ENCODE results near the gene CFAP77.
"Not testable (repeated sequence)": the region's sequence is repeated elsewhere in the genome, so short reads cannot be mapped to it uniquely, and the experiment has no call there.

Gene CFAP77

DNA sequence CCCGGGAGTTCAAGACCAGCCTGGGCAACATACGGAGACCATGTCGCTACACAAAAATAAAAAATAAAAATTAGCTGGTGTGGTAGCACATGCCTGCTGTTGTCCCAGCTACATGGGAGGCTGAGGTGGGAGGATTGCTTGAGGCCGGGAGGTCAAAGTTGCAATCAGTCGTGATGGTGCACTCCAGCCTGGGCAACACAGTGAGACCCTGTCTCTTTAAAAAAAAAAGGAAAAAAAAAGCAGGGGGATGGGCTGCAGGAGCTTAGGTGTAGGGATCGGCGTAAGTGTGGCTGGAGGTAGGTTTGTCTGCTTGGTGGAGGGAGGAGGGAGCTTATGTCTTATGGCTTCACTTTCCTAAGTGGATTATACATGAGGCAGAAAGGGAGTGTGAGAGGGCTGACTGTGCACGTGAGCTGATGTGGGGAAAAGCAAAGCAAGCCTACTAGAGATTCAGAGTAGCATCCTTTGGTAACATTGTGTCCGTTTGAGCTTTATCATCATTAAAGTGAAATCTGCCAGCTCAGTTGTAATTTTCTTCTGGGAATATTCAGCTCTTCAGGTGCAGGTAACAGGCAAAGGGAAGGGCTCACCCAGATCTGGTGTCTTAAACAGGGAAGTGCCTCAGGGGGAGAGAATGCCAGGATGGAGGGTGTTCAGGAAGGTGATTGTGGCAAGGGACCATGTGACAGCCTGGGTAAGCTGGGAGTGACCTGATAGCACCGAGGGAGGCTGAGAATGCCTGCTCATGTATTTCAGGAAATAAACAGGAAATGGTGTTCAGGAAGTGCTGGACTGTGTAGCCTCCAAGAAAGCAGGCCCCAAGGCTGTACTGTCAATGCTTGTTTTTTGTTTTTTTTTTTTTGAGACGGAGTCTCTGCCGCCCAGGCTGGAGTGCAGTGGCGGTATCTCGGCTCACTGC, 37.6 kb upstream of the CFAP77 start:
- Histone ChIP-seq H3K4me3 (ENCODE audit: insufficient read length, low read depth) (no peak overlapping the region), H3K4me1 (ENCODE audit: insufficient read depth, insufficient read length) (no peaks in the 10 kb centered on the region), H3K9me3 (ENCODE audit: insufficient read depth, low read length) (peaks cover under 1% of the 10 kb centered on the region; the same call in 1 of the 2 replicates), H3K27me3 (ENCODE audit: insufficient read depth, insufficient read length) (no peaks in the 10 kb centered on the region), H3K36me3 (ENCODE audit: insufficient read depth, insufficient read length, low read length) (peaks cover 31% of the 10 kb centered on the region), H3K9ac (ENCODE audit: insufficient read length, low read depth) (no peak overlapping the region)
- TF ChIP-seq YY1 (IDR thresholded peaks at IDR 0.05; ENCODE audit: insufficient read depth, insufficient read length): no peak
- no peak for TF ChIP-seq SUZ12 (IDR thresholded peaks at IDR 0.05; ENCODE audit: extremely low read depth, insufficient read depth, insufficient read length)
- no peak for DNase-seq (ENCODE audit: low read depth, low spot score)

DNA sequence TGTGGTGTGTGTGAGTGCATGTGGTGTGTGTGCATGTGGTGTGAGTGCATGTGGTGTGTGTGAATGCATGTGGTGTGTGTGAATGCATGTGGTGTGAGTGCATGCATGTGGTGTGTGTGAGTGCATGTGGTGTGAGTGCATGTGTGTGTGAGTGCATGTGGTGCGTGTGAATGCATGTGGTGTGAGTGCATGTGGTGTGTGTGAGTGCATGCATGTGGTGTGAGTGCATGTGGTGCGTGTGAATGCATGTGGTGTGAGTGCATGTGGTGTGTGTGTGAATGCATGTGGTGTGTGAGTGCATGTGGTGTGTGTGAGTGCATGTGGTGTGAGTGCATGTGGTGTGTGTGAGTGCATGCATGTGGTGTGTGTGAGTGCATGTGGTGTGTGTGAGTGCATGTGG, 32.2 kb upstream of the CFAP77 start:
- H3K9ac ChIP-seq (ENCODE audit: insufficient read length, low read depth); H3K4me3 ChIP-seq (ENCODE audit: insufficient read length, low read depth); H3K4me1 ChIP-seq (ENCODE audit: insufficient read depth, insufficient read length); DNase-seq (ENCODE audit: low read depth, low spot score); H3K9me3 ChIP-seq (ENCODE audit: insufficient read depth, low read length); H3K27me3 ChIP-seq (ENCODE audit: insufficient read depth, insufficient read length): not testable (repeated sequence)
- peaks cover 74% of the 10 kb centered on the region for H3K36me3 ChIP-seq (ENCODE audit: insufficient read depth, insufficient read length, low read length)

- not testable (repeated sequence) for H3K9me3 ChIP-seq (ENCODE audit: insufficient read depth, low read length); H3K9ac ChIP-seq (ENCODE audit: insufficient read length, low read depth); H3K27me3 ChIP-seq (ENCODE audit: insufficient read depth, insufficient read length); H3K4me3 ChIP-seq (ENCODE audit: insufficient read length, low read depth); H3K4me1 ChIP-seq (ENCODE audit: insufficient read depth, insufficient read length); DNase-seq (ENCODE audit: low read depth, low spot score)
- peaks cover 77% of the 10 kb centered on the region for H3K36me3 ChIP-seq (ENCODE audit: insufficient read depth, insufficient read length, low read length)
Observed at GRCh38 chr9:132378416-132378815, 31.6 kb upstream of the CFAP77 start.

- Histone ChIP-seq H3K9me3 (ENCODE audit: insufficient read depth, low read length) (peaks cover 7% of the 10 kb centered on the region; the same call in 1 of the 2 replicates), H3K27me3 (ENCODE audit: insufficient read depth, insufficient read length) (no peaks in the 10 kb centered on the region), H3K4me3 (ENCODE audit: insufficient read length, low read depth) (no peak overlapping the region), H3K36me3 (ENCODE audit: insufficient read depth, insufficient read length, low read length) (peaks cover 87% of the 10 kb centered on the region), H3K4me1 (ENCODE audit: insufficient read depth, insufficient read length) (no peaks in the 10 kb centered on the region), H3K9ac (ENCODE audit: insufficient read length, low read depth) (no peak overlapping the region)
- no peak for DNase-seq (ENCODE audit: low read depth, low spot score)
- TF ChIP-seq ZNF274 (IDR thresholded peaks at IDR 0.05; ENCODE audit: low read depth, low read length) (no peak), YY1 (IDR thresholded peaks at IDR 0.05; ENCODE audit: insufficient read depth, insufficient read length) (no peak), SUZ12 (IDR thresholded peaks at IDR 0.05; ENCODE audit: extremely low read depth, insufficient read depth, insufficient read length) (no peak)
Observed at GRCh38 chr9:132381966-132382541, 28.0 kb upstream of the CFAP77 start.

- H3K9ac ChIP-seq (ENCODE audit: insufficient read length, low read depth): no peak overlapping the region
- no peak for DNase-seq (ENCODE audit: low read depth, low spot score)
- no peaks in the 10 kb centered on the region for H3K27me3 ChIP-seq (ENCODE audit: insufficient read depth, insufficient read length)
- no peaks in the 10 kb centered on the region for H3K4me1 ChIP-seq (ENCODE audit: insufficient read depth, insufficient read length)
- H3K36me3 ChIP-seq (ENCODE audit: insufficient read depth, insufficient read length, low read length): peaks cover 86% of the 10 kb centered on the region
- TF ChIP-seq SUZ12 (IDR thresholded peaks at IDR 0.05; ENCODE audit: extremely low read depth, insufficient read depth, insufficient read length) (no peak), YY1 (IDR thresholded peaks at IDR 0.05; ENCODE audit: insufficient read depth, insufficient read length) (no peak), ZNF274 (IDR thresholded peaks at IDR 0.05; ENCODE audit: low read depth, low read length) (no peak)
- H3K9me3 ChIP-seq (ENCODE audit: insufficient read depth, low read length): no peaks in the 10 kb centered on the region
- no peak overlapping the region for H3K4me3 ChIP-seq (ENCODE audit: insufficient read length, low read depth)
Observed at GRCh38 chr9:132383462-132383883, 26.5 kb upstream of the CFAP77 start.

GRCh38 chr9:132384376-132384775, 25.6 kb upstream of the CFAP77 start:
- H3K36me3 ChIP-seq (ENCODE audit: insufficient read depth, insufficient read length, low read length): peaks cover 87% of the 10 kb centered on the region
- H3K9me3 ChIP-seq (ENCODE audit: insufficient read depth, low read length): no peaks in the 10 kb centered on the region
- TF ChIP-seq ZNF274 (IDR thresholded peaks at IDR 0.05; ENCODE audit: low read depth, low read length) (no peak), YY1 (IDR thresholded peaks at IDR 0.05; ENCODE audit: insufficient read depth, insufficient read length) (no peak), SUZ12 (IDR thresholded peaks at IDR 0.05; ENCODE audit: extremely low read depth, insufficient read depth, insufficient read length) (no peak)
- H3K4me3 ChIP-seq (ENCODE audit: insufficient read length, low read depth): no peak overlapping the region
- no peaks in the 10 kb centered on the region for H3K27me3 ChIP-seq (ENCODE audit: insufficient read depth, insufficient read length)
- H3K9ac ChIP-seq (ENCODE audit: insufficient read length, low read depth): no peak overlapping the region
- H3K4me1 ChIP-seq (ENCODE audit: insufficient read depth, insufficient read length): no peaks in the 10 kb centered on the region
- DNase-seq (ENCODE audit: low read depth, low spot score): no peak

DNA sequence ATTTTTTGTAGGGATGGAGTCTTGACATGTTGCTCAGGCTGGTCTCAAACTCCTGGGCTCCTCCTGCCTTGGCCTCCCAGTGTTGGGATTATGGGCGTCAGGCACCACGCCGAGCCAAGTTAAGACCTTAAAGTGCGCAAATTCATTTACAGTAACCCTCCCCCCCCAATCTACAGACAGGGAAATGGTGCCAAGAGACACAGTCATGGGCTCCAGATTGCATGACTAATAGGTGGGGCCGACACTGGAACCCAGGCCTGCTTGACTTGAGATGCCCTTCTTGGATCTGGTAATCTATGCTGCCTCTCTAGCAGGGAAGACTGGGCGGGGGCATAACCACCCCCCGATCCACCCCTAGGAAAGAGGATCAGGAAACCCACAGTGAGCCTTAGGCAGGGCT, 22.9 kb upstream of the CFAP77 start:
- Histone ChIP-seq H3K36me3 (ENCODE audit: insufficient read depth, insufficient read length, low read length) (peaks cover 93% of the 10 kb centered on the region), H3K4me3 (ENCODE audit: insufficient read length, low read depth) (no peak overlapping the region), H3K27me3 (ENCODE audit: insufficient read depth, insufficient read length) (no peaks in the 10 kb centered on the region), H3K4me1 (ENCODE audit: insufficient read depth, insufficient read length) (no peaks in the 10 kb centered on the region), H3K9me3 (ENCODE audit: insufficient read depth, low read length) (no peaks in the 10 kb centered on the region), H3K9ac (ENCODE audit: insufficient read length, low read depth) (no peak overlapping the region)
- TF ChIP-seq SUZ12 (IDR thresholded peaks at IDR 0.05; ENCODE audit: extremely low read depth, insufficient read depth, insufficient read length): no peak
- DNase-seq (ENCODE audit: low read depth, low spot score): no peak

Data from NT2/D1 (cell line).